PFSK-1 (cell line): ENCODE data around the gene SPECC1.

Experiments used
- FOXP2 ChIP-seq: optimal IDR thresholded peaks from 2 replicates; pipeline ENCODE3; 2011; ENCODE audit warnings: borderline replicate concordance, control low read depth, inconsistent platforms; ENCODE audit not compliant: insufficient read depth; ENCODE audit errors: extremely low read length, extremely low read depth
- POLR2AphosphoS5 ChIP-seq: IDR thresholded peaks from 2 replicates; pipeline ENCODE4 v1.6.1; 2012; ENCODE audit warnings: low read depth, mild to moderate bottlenecking, control low read depth, low read length, moderate library complexity
- REST ChIP-seq, 2 experiments: IDR thresholded peaks; 2 replicates each; pipeline versions ENCODE4 v1.6.1 to v1.8.0; 2011 to 2012; ENCODE audit warnings: low read depth in 2 of 2, low read length in 2 of 2, control low read depth in 1 of 2, inconsistent platforms in 1 of 2, mild to moderate bottlenecking in 1 of 2, moderate library complexity in 1 of 2; ENCODE audit not compliant: insufficient read depth in 1 of 2
- TAF1 ChIP-seq: IDR thresholded peaks from 2 replicates; pipeline ENCODE4 v1.6.1; 2012; ENCODE audit warnings: low read length, control low read depth, borderline replicate concordance; ENCODE audit not compliant: insufficient read depth

DNA sequence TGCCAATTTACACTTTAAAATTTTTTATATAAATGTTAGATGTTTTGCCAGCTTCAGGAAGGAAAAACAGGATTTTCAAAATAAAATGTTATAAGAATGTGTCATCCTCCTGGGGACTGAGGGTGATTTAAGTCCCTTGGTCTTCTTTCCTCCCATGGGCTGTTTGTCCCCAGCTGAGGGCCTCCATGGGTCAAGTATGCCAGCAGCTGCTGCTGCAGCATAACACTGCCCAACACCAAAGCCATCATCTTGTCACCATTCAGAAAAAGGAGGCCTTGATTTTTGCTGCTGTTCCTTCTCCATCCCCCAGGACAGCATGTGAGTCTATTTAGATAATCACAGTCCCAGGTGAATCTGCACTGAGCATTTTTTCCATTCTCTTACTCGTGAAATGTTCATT is 269.6 kb downstream of the SPECC1 start:
- TF ChIP-seq TAF1: no peak
- no peak for TF ChIP-seq POLR2AphosphoS5
- no peak for TF ChIP-seq REST (IDR thresholded peaks at IDR 0.05; ENCODE audit: insufficient read depth in 1 of 2, low read depth in 2 of 2, low read length in 2 of 2)
- no peak for TF ChIP-seq FOXP2
